ENCODE measurements around the gene SLC35D2.
A peak's percentile ranks its signal among the peaks of the same experiment; 100 is the strongest.
"Not testable (repeated sequence)": the region's sequence is repeated elsewhere in the genome, so short reads cannot be mapped to it uniquely, and the experiment has no call there.

The SLC35D2 gene

DNA sequence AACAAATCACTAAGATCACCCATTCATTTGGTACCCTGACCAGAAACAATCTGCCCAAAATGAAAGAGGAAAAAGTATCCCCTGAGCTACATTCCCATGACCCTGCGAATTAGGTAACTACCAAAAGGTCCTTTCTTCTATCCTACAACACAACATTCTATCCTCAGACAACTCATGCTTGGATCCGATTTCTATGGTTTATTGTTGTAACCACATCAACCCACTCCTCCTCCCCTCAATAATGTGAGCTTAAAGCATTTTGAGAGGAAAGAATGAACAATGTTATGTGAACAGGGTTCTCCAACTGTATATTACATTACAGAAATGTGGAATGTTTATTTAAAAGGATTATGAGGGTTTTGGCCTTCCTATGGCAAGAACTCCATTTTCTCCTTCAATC lies 4.0 kb downstream of the SLC35D2 start:
- Histone ChIP-seq H3K36me3 (ENCODE audit: control insufficient read depth, insufficient read depth, low read length) (no peaks in the 10 kb centered on the region), H3K4me1 (ENCODE audit: control insufficient read depth, insufficient read depth, low read length) (peaks cover 14% of the 10 kb centered on the region; the same call in 1 of the 2 replicates), H3K9ac (ENCODE audit: low read depth, low read length) (no peak overlapping the region), H3K27me3 (ENCODE audit: control insufficient read depth, insufficient read depth, low read length) (no peaks in the 10 kb centered on the region), H3K9me3 (ENCODE audit: control insufficient read depth, insufficient read depth, low read length) (no peaks in the 10 kb centered on the region), H3K27ac (ENCODE audit: low read depth, low read length) (no peak overlapping the region), H3K4me3 (ENCODE audit: low read depth, low read length) (no peak overlapping the region)

DNA sequence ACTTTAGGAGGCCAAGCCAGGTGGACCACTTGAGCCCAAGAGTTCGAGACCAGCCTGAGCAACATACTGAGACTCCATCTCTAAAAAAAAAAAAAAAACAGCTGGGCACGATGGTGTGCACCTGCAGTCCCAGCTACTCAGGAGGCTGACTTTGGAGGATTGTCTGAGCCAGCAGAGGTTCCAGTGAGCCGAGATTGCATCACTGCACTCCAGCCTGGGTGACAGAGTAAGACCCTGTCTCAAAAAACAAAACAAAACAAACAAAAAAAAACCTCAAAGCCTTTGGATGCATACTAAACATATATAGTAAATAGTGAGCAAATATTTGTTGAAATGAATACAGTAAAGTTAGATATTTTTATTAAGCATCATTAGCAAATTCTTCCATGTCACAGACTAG lies 5.3 kb downstream of the SLC35D2 start:
- Histone ChIP-seq H3K27ac (ENCODE audit: low read depth, low read length) (no peak overlapping the region), H3K4me3 (ENCODE audit: low read depth, low read length) (no peak overlapping the region), H3K36me3 (ENCODE audit: control insufficient read depth, insufficient read depth, low read length) (no peaks in the 10 kb centered on the region), H3K4me1 (ENCODE audit: control insufficient read depth, insufficient read depth, low read length) (peaks cover 9% of the 10 kb centered on the region; the same call in 1 of the 2 replicates), H3K9me3 (ENCODE audit: control insufficient read depth, insufficient read depth, low read length) (no peaks in the 10 kb centered on the region), H3K9ac (ENCODE audit: low read depth, low read length) (no peak overlapping the region), H3K27me3 (ENCODE audit: control insufficient read depth, insufficient read depth, low read length) (no peaks in the 10 kb centered on the region)

DNA sequence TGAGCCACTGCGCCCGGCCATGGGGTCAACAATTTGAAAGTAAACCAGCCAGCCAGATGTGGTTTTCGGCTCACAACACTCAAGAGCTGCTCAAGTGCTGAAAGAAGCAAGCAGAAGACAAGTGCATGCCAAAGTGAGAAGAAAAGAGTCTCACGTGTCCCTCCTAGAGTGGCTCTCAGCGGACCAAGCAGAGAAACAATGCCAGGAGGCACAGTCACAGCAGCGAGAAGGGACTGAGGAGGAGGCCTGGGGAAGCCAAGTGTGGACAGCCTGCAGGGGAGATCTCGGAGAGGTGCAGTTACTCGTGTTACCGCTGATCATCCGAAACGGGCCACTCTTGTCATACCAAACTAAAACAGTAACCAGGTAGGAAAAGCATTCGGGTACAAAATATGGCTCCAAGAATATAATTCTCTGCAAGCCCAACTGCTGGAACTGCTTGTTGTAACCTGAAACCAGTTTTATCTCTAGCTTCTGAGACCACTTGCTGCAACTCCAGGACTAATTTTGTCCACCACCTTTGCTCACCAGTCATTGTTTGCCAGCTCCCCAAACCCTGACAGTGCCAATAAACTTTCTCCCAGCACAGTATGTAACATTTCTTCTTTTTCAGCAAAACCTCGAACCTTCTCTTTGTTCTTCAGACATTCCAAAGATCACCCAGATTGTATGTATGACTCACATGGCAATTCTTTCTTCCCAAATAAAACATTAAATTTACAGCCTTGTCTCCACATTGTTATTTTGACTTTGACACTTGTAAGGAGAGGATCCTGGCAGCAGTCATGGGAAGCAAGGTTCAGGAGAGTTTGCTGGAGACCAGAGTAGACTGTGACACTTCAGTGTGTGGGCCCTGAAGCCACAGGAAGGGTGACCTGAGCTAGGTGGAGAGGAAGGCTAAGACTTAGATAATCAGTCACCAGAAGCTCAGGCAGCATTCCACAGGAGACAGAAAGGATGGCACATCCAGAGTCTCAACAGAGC lies 6.3 kb downstream of the SLC35D2 start:
- no peak overlapping the region for H3K4me3 ChIP-seq (ENCODE audit: low read depth, low read length)
- H3K27ac ChIP-seq (ENCODE audit: low read depth, low read length), result peak overlapping the region; percentile 11
- H3K9ac ChIP-seq (ENCODE audit: low read depth, low read length), result no peak overlapping the region

DNA sequence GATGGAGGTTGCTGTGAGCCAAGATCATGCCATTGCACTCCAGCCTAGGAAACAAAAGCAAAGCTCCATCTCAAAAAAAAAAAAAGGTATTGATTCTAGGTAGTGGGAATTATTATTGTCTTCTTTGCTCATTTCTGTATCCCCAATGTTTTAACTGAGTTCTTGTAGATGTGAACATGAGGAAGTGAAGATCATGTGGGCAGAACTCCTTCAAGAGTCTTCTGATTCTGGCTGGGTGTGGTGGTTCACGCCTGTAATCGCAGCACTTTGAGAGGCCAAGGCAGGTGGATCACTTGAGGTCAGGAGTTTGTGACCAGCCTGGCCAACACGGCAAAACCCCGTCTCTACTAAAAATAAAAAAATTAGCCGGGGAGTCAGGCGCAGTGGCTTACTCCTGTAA lies 8.0 kb downstream of the SLC35D2 start:
- not testable (repeated sequence) for H3K9ac ChIP-seq (ENCODE audit: low read depth, low read length); H3K4me1 ChIP-seq (ENCODE audit: control insufficient read depth, insufficient read depth, low read length); H3K27ac ChIP-seq (ENCODE audit: low read depth, low read length); H3K9me3 ChIP-seq (ENCODE audit: control insufficient read depth, insufficient read depth, low read length); H3K4me3 ChIP-seq (ENCODE audit: low read depth, low read length); H3K36me3 ChIP-seq (ENCODE audit: control insufficient read depth, insufficient read depth, low read length); H3K27me3 ChIP-seq (ENCODE audit: control insufficient read depth, insufficient read depth, low read length)

More for the DNA sequence above, 6.3 kb downstream of the SLC35D2 start:
- H3K4me1 ChIP-seq (ENCODE audit: control insufficient read depth, insufficient read depth, low read length), result peaks cover 5% of the 10 kb centered on the region; the same call in 1 of the 2 replicates
- H3K9me3 ChIP-seq (ENCODE audit: control insufficient read depth, insufficient read depth, low read length), result no peaks in the 10 kb centered on the region
- H3K27me3 ChIP-seq (ENCODE audit: control insufficient read depth, insufficient read depth, low read length), result no peaks in the 10 kb centered on the region
- H3K36me3 ChIP-seq (ENCODE audit: control insufficient read depth, insufficient read depth, low read length), result no peaks in the 10 kb centered on the region

DNA sequence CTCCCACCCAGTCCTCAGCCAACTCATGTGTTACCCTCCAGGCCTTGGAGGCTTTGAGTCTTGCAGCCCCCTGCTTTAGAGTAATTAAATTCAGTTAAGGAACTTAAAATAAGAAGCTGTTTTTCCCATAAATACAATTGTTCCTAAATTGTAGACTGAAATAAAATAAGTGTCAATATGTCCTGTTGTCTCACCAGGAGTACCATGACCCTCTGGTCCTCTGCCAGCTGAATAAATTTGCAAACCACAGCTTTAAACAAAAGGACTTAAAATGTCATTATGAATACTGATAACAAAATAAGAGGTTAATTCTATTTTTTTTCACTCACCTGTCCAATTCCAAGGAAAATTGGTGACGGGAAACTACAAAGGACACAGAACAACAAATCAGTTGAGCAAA lies 15.6 kb downstream of the SLC35D2 start:
- Histone ChIP-seq H3K4me1 (ENCODE audit: control insufficient read depth, insufficient read depth, low read length) (no peaks in the 10 kb centered on the region), H3K4me3 (ENCODE audit: low read depth, low read length) (no peak overlapping the region), H3K27ac (ENCODE audit: low read depth, low read length) (no peak overlapping the region), H3K27me3 (ENCODE audit: control insufficient read depth, insufficient read depth, low read length) (no peaks in the 10 kb centered on the region), H3K9ac (ENCODE audit: low read depth, low read length) (no peak overlapping the region), H3K36me3 (ENCODE audit: control insufficient read depth, insufficient read depth, low read length) (0 out of 2 replicates have a peak, but pooled peaks cover 4% of the 10 kb centered on the region), H3K9me3 (ENCODE audit: control insufficient read depth, insufficient read depth, low read length) (no peaks in the 10 kb centered on the region)

DNA sequence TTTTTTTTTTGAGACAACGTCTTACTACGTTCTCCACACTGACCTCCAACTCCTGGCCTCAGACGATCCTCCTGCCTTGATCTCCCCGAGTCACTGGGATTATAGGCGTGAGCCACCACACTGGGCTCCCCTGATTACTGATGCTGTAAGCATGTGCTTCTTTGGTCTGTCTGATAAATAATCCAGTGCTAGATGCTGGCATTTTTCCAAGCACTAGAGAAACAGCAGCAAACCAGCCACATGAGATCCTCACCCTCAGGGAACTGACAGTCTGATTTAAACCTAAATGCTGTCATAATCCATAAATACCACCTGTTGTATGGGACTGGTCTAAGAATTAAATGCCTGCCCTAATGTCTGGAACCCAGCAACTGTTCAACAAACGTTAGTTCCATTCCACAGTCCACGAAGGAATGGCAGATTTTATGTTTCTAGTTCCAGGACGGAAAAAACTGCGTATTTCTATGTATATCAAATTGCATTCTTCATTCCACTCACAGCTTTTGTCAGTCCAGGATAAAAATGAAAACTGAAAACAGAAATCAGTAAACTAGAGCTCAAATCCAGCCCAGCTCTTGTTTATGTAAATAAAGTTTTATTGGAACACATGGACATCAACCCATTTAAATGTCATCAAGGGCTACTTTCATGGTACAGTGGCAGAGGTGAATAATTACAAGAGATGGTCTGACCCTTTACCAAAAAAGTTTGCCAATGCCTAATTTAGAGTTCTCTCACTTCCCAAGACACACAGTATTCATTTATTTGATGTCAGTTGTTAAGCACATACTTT lies 20.1 kb downstream of the SLC35D2 start:
- H3K27ac ChIP-seq (ENCODE audit: low read depth, low read length), result no peak overlapping the region
- H3K27me3 ChIP-seq (ENCODE audit: control insufficient read depth, insufficient read depth, low read length), result no peaks in the 10 kb centered on the region
- H3K9me3 ChIP-seq (ENCODE audit: control insufficient read depth, insufficient read depth, low read length), result no peaks in the 10 kb centered on the region
- H3K4me3 ChIP-seq (ENCODE audit: low read depth, low read length), result no peak overlapping the region
- H3K4me1 ChIP-seq (ENCODE audit: control insufficient read depth, insufficient read depth, low read length), result no peaks in the 10 kb centered on the region
- H3K9ac ChIP-seq (ENCODE audit: low read depth, low read length), result no peak overlapping the region
- peaks cover 7% of the 10 kb centered on the region; the same call in 1 of the 2 replicates for H3K36me3 ChIP-seq (ENCODE audit: control insufficient read depth, insufficient read depth, low read length)

DNA sequence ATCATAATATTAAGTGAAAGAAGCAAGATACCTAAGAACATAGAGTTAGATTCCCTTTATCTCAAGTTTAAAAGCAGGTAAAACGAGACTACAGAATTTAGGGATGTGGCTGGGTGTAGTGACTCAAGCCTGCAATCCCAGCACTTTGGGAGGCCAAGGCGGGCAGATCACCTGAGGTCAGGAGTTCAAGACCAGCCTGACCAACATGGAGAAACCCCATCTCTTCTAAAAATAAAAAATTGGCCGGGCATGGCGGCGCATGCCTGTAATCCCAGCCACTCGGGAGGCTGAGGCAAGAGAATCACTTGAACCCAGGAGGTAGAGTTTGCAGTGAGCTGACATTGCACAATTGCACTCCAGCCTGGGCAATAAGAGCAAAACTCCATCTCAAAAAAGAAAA lies 21.4 kb downstream of the SLC35D2 start:
- H3K9me3 ChIP-seq (ENCODE audit: control insufficient read depth, insufficient read depth, low read length); H3K27me3 ChIP-seq (ENCODE audit: control insufficient read depth, insufficient read depth, low read length); H3K9ac ChIP-seq (ENCODE audit: low read depth, low read length); H3K4me1 ChIP-seq (ENCODE audit: control insufficient read depth, insufficient read depth, low read length); H3K27ac ChIP-seq (ENCODE audit: low read depth, low read length); H3K36me3 ChIP-seq (ENCODE audit: control insufficient read depth, insufficient read depth, low read length); H3K4me3 ChIP-seq (ENCODE audit: low read depth, low read length): not testable (repeated sequence)

DNA sequence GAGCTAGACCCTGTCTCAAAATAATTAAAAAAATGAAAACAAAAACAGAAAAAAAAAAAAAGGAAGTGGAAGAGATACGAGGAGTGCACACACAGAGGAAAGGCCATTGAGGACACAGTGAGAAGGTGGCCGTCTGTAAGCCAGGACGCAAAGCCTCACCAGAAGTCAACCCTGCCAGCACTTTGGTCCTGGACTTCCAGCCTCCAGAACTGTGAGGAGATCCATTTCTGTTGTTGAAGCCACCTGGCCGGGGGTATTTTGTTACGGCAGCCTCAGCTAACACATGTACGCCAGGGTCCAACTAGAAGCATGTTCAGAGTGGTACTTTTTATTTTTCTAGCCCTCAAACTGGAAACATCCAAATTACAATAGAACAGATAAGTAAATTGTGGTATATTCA lies 21.8 kb downstream of the SLC35D2 start:
- Histone ChIP-seq H3K4me1 (ENCODE audit: control insufficient read depth, insufficient read depth, low read length) (no peaks in the 10 kb centered on the region), H3K27ac (ENCODE audit: low read depth, low read length) (no peak overlapping the region), H3K4me3 (ENCODE audit: low read depth, low read length) (no peak overlapping the region), H3K27me3 (ENCODE audit: control insufficient read depth, insufficient read depth, low read length) (no peaks in the 10 kb centered on the region), H3K9ac (ENCODE audit: low read depth, low read length) (no peak overlapping the region), H3K9me3 (ENCODE audit: control insufficient read depth, insufficient read depth, low read length) (no peaks in the 10 kb centered on the region), H3K36me3 (ENCODE audit: control insufficient read depth, insufficient read depth, low read length) (peaks cover 7% of the 10 kb centered on the region; the same call in 1 of the 2 replicates)

DNA sequence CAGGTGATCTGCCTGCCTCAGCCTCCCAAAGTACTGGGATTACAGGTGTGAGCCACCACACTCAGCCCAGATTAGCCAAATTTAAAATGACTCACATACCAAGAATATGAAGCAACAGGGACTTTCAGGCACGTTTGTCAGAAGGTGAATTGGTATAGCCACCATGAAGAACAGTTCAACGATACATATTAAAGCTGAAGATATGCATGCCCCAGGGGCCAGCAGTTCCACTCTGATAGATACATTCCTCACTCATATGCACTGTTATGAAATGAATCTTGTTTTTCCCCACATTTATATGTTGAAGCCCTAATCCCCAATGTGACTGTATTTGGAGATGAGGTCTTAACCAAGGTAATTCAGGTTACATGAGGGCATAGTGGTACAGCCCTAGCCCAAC lies 22.5 kb downstream of the SLC35D2 start:
- Histone ChIP-seq H3K9ac (ENCODE audit: low read depth, low read length) (no peak overlapping the region), H3K27ac (ENCODE audit: low read depth, low read length) (no peak overlapping the region), H3K27me3 (ENCODE audit: control insufficient read depth, insufficient read depth, low read length) (no peaks in the 10 kb centered on the region), H3K9me3 (ENCODE audit: control insufficient read depth, insufficient read depth, low read length) (no peaks in the 10 kb centered on the region), H3K36me3 (ENCODE audit: control insufficient read depth, insufficient read depth, low read length) (peaks cover 7% of the 10 kb centered on the region; the same call in 1 of the 2 replicates), H3K4me3 (ENCODE audit: low read depth, low read length) (no peak overlapping the region), H3K4me1 (ENCODE audit: control insufficient read depth, insufficient read depth, low read length) (no peaks in the 10 kb centered on the region)

DNA sequence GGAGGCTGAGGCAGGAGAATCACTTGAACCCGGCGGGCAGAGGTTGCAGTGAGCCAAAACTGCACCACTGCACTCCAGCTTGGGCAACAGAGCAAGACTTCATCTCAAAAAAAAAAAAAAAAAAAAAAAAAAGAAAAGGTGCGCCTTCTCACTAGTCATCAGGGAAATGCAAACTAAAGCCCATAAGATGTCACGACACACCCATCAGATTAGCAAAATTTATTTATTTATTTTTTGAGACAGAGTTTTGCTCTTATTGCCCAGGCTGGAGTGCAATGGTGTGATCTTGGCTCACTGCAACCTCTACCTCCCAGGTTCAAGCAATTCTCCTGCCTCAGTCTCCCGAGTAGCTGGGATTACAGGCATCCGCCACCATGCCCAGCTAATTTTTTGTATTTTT lies 23.0 kb downstream of the SLC35D2 start:
- H3K27ac ChIP-seq (ENCODE audit: low read depth, low read length); H3K27me3 ChIP-seq (ENCODE audit: control insufficient read depth, insufficient read depth, low read length); H3K4me1 ChIP-seq (ENCODE audit: control insufficient read depth, insufficient read depth, low read length); H3K4me3 ChIP-seq (ENCODE audit: low read depth, low read length); H3K36me3 ChIP-seq (ENCODE audit: control insufficient read depth, insufficient read depth, low read length); H3K9ac ChIP-seq (ENCODE audit: low read depth, low read length); H3K9me3 ChIP-seq (ENCODE audit: control insufficient read depth, insufficient read depth, low read length): not testable (repeated sequence)

DNA sequence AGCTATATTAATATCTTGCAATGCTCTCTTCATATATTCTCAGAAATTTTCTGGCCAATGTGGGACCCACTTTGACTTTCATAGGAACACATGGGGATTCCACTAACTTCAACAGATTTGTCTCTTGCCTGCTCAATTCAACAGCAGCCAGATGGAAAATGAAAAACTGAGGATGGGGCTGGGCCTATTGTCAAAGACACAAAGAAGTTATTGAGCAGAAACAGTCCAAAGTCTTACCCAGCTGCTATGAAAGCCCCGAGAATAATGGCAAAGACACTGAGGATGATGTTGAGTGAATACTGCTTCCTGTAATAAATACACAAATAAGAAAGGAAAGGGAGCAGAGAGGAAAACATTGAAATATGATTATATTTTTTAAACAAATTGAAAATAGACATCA lies 32.6 kb downstream of the SLC35D2 start:
- Histone ChIP-seq H3K4me1 (ENCODE audit: control insufficient read depth, insufficient read depth, low read length) (peaks cover 9% of the 10 kb centered on the region), H3K9me3 (ENCODE audit: control insufficient read depth, insufficient read depth, low read length) (no peaks in the 10 kb centered on the region), H3K27ac (ENCODE audit: low read depth, low read length) (no peak overlapping the region), H3K9ac (ENCODE audit: low read depth, low read length) (no peak overlapping the region), H3K4me3 (ENCODE audit: low read depth, low read length) (no peak overlapping the region), H3K36me3 (ENCODE audit: control insufficient read depth, insufficient read depth, low read length) (no peaks in the 10 kb centered on the region), H3K27me3 (ENCODE audit: control insufficient read depth, insufficient read depth, low read length) (no peaks in the 10 kb centered on the region)

Data from HUES48 (cell line).